HG02678 (cell line): Measurements from ENCODE around the gene DENND10.
"Not testable (repeated sequence)": the region's sequence is repeated elsewhere in the genome, so short reads cannot be mapped to it uniquely, and the experiment has no call there.

ENCODE experiments used
- ATAC-seq: cut with Tn5 transposase; IDR thresholded peaks from one replicate; pipeline ENCODE4 v1.9.1; 2021; ENCODE audit warnings: mild to moderate bottlenecking, moderate library complexity; ENCODE audit not compliant: unreplicated experiment

Gene DENND10

DNA sequence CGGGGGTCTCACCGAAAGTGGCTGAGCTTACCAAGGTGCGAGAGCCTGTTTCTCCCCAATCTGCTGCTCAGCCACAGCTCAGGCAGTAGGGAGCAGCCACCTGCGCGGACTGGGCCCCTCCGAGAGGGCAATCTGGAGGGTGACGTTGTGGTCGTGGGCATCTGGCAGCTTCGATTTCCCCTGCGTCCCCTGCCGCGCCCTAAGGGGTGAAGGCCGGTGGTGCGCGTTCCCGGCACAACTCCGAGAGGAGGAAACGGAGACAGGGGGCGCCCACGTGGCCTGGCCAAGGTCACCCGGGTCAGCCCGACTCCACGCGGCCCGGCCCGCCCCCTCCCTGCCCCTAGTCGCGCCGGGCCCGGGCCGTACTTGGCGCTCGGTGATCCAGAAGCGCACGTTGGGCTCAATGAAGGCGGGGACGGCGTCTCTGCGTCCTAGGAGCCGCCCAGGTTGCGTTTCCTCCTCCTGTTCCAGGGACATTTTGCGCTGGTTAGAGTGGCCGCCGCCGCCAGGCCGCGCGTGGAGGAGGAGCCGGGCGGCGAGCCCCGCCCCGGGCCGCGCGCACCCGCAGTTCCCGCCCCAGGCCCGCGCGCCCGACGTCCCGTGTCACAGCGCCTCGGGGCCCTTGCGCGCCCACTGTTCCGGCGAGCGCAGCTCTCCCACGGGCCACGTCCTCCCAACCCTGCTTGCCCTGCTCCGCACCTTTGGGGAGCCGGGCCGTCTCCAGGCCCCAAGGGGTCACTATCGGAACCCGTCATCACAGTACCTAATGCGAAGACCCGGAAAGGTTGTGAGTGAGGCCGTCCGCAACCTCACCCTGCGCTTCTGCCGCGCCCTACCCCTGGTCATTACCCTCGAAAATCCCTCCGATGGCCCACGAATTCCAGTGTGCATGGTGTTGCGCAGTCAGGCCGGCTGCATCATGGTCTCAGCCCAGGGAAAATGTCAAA, 61.5 kb downstream of the DENND10 start, which contains the start of gene SFXN4:
Gene SFXN4 (minus strand): TSS at position 544 of the 947 bp plus-strand sequence. CDS start 67 bp downstream, at position 477.
- peak; percentile 91 for ATAC-seq

DNA sequence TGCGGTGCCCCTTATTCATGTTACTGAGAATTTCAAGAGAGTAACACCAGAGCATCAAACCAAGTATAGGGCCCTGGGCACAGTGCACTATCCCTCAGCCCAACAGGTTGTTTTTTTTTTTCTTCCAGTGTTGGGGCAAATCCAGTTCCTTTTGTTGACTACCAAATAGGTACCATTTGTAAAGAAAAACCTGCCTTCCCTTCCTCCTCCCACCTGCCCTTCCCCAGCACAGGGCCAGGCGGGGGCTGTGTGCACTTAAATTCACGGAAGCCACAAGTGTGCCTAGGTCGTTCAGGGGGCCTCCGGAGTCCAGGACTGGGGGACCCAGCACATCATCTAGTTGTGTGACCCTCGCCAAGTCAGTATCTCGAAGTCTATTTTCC, 62.2 kb downstream of the DENND10 start:
- ATAC-seq = no peak

DNA sequence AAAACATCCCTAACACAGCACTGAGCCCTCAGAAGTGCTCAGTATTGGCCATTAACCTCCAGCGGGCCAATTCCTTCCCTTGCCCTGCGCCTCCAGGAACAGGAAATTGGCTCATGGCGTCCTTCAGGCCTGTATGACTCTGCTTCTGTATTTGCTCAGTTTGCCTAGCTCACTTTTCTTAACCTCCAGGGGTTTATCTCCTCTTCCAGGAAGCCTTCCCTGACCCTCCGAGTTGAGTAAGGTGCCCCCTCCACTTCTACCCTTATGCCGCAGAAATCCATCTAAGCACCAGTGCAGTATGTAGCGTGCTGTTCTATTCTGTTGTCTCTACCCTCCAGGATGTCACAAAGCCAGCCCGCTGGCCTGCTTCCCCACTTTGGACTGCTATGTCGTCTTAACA, 62.7 kb downstream of the DENND10 start:
- no peak for ATAC-seq

DNA sequence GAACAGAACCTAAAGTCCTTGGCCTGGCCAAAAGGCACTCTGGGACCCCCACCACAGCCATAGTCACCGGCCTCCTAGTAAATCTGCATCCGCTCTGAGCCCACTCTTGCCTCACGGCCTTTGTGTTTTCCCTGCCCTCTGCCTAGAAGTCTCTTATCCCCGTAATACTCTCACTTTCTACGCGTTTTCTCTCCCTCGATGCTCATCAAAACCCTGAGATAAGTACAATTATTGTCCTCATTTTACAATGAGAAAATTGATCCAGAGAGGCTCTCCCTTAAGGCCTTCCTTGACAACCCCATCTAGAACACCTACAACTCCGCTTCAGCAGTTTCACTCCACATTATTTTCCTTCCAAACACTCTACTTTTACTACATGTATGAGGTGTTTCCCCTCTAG, 63.1 kb downstream of the DENND10 start:
- no peak for ATAC-seq

DNA sequence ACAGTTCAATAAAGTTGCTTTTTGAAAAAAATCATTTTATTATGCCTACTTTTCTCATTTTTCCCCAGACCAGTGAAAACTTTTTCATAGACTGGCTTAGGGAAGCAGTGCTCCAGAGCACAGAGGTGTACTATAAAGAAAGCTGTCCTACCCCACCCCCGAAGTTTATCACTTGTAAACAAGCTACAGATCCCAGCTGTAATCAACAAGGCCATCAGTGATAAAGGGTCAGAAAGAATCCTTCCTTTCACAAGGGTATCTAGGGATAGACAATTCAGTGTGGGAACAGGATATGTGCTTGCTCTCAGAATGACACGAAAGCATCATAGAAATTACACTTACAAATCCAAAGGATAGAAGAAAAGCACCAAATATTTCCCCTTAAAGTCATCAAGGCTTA, 70.2 kb downstream of the DENND10 start:
- ATAC-seq = no peak

DNA sequence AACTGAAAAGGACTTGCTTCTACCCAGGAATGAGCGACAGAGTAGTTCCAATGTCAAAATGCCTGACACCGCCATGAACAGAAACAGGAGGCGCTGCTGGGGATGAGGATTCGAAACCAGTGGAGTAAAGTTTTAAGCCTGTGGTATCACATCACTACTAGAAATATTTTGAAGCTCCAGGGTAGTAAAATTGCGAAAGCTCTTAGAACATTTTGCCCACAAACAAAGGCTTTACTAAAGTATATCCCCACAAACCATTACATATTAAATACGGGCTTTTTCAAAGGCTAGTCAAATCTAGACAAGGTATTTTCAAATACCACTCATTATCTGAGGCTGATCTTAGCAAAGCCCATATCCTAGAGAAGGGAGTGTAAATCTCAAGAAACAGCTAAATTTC, 72.3 kb downstream of the DENND10 start:
- ATAC-seq = no peak

DNA sequence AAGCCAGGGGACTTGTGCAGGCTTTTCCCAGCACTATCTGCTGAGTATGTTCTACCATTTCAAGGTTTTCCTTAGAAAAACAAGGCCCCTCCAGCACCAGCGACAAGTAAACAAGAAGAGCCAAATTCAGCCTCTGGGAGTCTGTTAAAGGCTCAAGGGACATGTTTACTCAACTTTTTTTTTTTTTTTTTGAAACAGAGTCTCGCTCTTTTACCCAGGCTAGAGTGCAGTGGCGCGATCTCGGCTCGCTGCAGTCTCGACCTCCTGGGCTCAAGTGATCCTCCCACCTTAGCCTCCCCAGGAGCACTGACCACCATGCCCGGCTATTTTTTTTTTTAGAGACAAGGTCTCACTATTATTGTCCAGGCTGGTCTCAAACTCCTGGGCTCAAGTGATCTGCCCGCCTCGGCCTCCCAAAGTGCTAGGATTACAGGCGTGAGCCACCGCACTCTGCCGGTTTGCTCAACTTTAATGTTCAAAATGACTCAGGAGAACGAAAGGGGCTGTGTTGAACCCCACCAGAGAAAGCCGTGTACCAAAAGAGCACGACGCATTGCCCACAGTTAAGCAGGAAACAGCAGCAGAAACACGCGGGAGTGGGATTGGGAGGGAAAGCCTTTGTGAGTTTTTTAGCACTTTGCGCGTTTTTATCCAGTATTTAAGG, 73.9 kb downstream of the DENND10 start:
- ATAC-seq = peak; percentile 10

DNA sequence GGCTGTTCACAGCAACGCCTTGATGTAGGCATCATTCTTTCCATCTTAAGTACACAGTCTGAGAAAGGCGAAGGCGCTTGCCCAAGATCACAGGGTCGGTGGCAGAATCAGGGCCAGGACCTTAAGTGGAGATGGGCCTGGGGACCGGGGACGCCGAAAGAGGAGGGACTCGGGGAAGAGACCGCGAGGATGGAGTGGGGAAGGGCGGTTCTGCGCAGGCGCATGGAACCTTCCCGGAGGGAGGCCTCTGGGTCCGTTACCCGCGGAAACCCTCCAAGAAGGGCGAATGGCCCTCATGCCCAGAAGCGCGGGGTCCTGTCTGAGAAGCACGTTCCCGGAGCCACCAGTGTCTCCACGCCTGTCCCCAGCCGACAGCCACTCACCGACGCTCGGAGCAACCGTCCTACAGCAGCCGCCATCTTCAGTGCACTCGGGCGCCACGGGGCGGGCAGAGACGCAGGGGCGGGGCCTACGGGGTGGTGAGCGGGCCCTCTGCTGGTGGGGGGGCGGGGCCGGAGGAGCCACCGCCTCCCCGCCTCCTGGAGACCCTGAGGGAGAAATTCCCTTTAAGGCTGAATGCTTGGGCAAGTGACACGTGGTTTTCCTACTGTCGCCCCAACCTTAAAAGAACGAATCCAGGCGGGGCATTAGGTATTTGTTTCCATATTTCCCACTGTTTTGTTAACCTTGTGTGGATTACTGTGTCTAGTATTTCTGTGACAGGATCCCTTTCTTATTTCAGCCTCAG, 74.6 kb downstream of the DENND10 start, which contains the start of gene PRDX3:
Gene PRDX3 (minus strand): TSS at position 441 of the 748 bp plus-strand sequence. CDS start 22 bp downstream, at position 419.
- ATAC-seq = peak; percentile 91

DNA sequence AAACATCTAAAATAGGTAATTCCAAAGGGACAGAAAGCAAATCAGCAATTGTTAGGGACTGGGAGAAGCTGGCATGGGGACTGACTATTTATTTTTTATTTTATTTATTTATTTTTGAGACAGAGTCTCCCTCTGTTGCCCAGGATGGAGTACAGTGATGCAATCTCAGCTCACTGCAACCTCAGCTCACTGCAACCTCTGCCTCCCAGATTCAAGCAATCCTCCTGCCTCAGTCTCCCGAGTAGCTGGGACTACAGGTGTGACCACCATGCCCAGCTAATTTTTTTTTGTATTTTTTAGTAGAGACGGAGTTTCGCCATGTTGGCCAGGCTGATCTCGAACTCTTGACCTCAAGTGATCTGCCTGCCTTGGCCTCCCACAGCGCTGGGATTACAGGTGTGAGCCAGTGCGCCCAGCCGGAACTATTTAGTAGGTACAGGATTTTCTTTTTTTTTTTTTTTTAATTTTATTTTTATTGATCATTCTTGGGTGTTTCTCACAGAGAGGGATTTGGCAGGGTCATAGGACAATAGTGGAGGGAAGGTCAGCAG, 77.0 kb downstream of the DENND10 start:
- ATAC-seq = not testable (repeated sequence)

DNA sequence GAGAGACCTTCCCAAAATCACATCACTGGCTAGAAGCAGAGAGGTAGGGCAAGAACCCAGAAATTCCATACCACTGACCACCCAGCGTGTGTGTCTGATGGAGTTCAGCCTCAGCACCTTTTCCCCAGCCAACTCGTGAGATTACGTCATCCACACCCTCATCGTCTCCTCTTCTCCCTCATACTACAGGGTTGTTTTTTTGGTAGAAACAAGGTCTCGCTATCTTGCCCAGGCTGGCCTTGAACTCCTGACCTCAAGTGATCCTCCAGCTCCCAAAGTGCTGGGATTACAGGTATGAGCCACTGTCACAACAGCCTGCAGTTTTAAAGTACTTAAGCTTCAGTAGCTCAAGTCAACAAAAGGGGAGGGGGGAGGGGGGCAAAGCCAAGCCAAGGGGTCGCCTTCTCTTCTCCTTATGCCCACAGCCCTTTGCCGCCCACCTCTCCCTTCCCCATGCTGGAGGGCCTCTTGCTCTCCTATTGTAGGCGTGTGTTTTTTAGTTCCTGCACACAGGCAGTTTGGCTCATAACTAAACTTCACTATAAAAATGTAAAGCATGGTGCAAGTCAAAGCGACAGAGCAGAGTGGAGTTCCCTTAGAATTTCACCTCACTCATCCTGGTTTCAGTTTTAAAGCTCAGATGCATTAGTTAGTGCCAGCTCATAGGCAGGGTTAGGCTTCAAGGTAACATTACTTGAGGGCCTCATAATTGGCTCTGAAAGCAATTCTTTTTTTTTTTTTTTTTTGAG, 79.9 kb downstream of the DENND10 start:
- ATAC-seq = no peak
